ENCODE data around the gene WRNIP1.

The WRNIP1 gene

DNA sequence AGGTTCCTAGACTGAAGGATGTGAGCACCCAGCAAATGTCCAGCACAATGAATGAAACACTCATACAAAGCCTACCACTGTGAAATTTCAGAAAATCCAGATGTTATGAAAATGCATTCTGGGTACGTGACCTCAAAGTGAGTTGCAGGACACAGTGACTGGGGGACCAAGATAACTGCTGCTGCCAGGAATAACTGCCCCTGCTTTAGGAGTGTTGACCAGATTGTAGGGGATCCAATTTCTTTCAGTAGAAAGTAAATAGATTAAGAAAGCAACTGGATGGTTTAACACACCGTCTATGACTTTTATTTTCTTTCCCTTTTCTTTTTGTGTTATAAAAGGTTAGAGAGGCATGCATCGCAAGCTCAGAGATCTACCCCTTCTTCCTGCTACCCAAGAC is 44.0 kb upstream of the WRNIP1 start:
- Histone ChIP-seq H3K27me3 (peaks cover 5% of the 10 kb centered on the region), H3K36me3 (no peaks in the 10 kb centered on the region), H3K4me1 (no peaks in the 10 kb centered on the region), H3K4me3 (ENCODE audit: low read depth, low read length) (no peak overlapping the region), H3K9me3 (no peaks in the 10 kb centered on the region)
- DNase-seq, result no peak
- TF ChIP-seq, protein P1, sequence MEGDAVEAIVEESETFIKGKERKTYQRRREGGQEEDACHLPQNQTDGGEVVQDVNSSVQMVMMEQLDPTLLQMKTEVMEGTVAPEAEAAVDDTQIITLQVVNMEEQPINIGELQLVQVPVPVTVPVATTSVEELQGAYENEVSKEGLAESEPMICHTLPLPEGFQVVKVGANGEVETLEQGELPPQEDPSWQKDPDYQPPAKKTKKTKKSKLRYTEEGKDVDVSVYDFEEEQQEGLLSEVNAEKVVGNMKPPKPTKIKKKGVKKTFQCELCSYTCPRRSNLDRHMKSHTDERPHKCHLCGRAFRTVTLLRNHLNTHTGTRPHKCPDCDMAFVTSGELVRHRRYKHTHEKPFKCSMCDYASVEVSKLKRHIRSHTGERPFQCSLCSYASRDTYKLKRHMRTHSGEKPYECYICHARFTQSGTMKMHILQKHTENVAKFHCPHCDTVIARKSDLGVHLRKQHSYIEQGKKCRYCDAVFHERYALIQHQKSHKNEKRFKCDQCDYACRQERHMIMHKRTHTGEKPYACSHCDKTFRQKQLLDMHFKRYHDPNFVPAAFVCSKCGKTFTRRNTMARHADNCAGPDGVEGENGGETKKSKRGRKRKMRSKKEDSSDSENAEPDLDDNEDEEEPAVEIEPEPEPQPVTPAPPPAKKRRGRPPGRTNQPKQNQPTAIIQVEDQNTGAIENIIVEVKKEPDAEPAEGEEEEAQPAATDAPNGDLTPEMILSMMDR (IDR thresholded peaks at IDR 0.05; ENCODE audit: low read depth, low read length), result no peak

DNA sequence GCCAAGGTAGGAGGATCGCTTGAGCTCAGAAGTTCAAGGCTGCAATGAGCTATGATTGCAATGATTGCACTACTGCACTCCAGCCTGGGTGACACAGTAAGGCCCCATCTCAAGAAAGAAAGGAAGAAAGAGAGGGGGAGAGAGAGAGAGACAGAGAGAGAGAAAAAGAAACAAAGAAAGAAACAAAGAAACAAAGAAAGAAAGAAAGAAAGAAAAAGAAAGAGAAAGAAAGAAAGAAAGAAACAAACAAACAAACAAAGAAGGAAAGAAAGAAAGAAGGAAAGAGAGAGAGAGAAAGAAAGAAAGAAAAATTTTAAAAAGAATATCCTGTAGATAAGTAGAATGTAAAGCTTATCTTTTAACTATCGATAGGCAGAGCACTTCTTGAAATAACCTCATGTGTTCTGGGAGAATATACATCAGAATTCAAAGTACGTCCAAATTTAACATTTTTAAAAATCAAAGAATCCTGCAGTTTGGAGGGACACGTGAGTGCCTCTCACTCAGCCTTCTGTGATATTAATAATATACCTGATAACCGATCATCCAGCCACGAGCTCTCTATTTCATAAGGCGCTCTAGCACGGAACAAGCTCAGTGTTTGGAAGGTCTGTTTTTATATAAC is 39.7 kb upstream of the WRNIP1 start:
- Histone ChIP-seq H3K9me3 (no peaks in the 10 kb centered on the region), H3K4me1 (no peaks in the 10 kb centered on the region), H3K27me3 (peaks cover 4% of the 10 kb centered on the region), H3K36me3 (no peaks in the 10 kb centered on the region), H3K4me3 (ENCODE audit: low read depth, low read length) (no peak overlapping the region)
- TF ChIP-seq, protein P1 (IDR thresholded peaks at IDR 0.05; ENCODE audit: low read depth, low read length), result no peak
- DNase-seq, result no peak

DNA sequence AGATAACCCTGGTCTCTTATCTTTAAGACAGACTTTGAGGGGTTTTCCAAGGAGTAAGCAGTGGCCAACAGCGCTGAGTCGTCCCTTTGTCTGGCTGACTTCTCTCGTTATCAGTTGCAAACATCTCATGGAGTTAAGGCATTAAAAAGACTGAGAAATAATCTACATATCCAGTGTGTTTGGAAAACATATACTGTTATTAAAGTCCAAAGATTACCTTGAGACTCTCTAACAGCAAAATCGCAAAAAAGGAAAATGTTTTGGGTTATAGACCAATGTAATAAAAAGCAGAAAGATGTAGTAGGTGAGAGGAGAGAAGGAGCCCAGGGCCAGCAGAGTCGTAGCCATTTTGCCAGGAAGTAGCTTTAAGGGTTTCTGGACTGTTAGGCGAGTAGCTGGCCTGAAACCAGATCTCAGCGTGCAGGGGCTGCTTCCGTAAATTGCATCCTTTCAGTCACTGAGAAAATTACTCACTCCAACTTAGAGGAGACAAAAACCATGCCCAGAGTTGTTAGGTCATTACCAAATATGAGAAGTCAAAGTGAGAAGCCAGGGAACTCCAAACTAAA is 39.1 kb upstream of the WRNIP1 start:
- no peak overlapping the region for H3K4me3 ChIP-seq (ENCODE audit: low read depth, low read length)
- H3K4me1 ChIP-seq, result no peaks in the 10 kb centered on the region
- H3K27me3 ChIP-seq, result peaks cover 4% of the 10 kb centered on the region
- no peaks in the 10 kb centered on the region for H3K9me3 ChIP-seq
- TF ChIP-seq, protein P1 (IDR thresholded peaks at IDR 0.05; ENCODE audit: low read depth, low read length), result no peak
- no peak for DNase-seq
- H3K36me3 ChIP-seq, result no peaks in the 10 kb centered on the region

DNA sequence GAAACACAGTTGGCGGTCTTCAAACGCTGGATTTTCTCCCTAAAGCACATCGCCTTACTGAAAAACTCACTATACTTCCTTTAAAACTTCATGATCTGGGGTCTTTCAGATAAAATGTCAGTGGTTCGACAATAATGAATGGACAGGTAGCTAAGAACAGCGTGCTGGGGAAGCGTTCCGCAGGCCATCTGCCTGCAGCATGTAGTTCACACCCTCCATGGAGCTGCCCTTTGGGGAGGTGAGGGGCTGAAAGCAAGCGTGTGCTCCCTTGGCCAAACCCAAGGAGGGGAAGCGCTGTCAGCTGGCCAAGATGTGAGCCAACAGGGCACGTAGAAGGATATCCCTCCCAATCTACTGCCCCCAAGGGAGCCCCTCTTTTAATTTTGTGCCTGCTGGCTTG is 35.3 kb upstream of the WRNIP1 start:
- no peak for DNase-seq
- Histone ChIP-seq H3K4me1 (no peaks in the 10 kb centered on the region), H3K4me3 (ENCODE audit: low read depth, low read length) (no peak overlapping the region), H3K9me3 (no peaks in the 10 kb centered on the region), H3K27me3 (peaks cover 4% of the 10 kb centered on the region), H3K36me3 (no peaks in the 10 kb centered on the region)
- TF ChIP-seq, protein P1 (IDR thresholded peaks at IDR 0.05; ENCODE audit: low read depth, low read length), result no peak

DNA sequence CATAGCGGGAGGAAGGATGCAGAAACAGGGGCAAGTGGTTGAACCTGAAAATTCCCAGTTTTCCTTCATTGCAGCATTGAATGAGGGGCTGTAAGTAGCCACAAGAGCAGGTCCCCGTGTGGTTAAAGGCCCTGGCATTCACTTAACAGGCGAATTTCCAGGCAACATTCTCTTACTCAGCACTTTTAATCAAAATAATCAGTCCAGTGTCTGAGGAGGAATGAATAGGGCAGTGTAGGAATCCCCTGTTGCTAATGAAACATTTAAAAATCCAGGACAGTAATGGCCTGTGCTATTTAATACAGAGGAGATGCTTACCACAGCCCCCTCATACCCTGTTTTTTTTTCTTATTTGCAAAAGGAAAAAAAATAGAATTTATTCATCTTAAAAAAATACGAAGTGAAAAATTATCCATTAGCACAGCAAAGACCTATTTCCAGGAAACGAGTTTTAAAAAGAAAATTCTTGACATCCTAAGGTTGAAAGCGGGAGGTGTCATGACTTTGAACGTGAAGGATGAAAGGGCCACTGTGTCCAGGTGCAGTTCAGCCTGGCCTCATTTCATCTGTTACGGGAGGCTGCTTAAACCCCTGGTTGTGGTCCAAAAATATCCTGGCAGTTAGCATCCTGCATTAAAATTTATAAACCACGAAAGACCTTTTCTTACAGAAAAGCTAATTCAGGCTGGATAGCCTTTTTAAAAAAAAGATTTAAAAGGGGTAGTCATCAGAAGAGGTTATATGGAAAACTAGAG is 34.7 kb upstream of the WRNIP1 start:
- Histone ChIP-seq H3K36me3 (no peaks in the 10 kb centered on the region), H3K4me1 (no peaks in the 10 kb centered on the region), H3K9me3 (no peaks in the 10 kb centered on the region), H3K27me3 (peaks cover 4% of the 10 kb centered on the region), H3K4me3 (ENCODE audit: low read depth, low read length) (no peak overlapping the region)
- TF ChIP-seq, protein P1 (IDR thresholded peaks at IDR 0.05; ENCODE audit: low read depth, low read length), result no peak
- no peak for DNase-seq

All from BE2C (cell line).